ENCODE measurements around the gene NUDT2. TPM values are rescaled to one million over a fixed set of nuclear protein-coding genes. Genes with fewer than 3 reads are reported as not detected.

NUDT2 gene
- polyA plus RNA-seq, 1 donor from 2014 or later: 62.6 TPM

DNA sequence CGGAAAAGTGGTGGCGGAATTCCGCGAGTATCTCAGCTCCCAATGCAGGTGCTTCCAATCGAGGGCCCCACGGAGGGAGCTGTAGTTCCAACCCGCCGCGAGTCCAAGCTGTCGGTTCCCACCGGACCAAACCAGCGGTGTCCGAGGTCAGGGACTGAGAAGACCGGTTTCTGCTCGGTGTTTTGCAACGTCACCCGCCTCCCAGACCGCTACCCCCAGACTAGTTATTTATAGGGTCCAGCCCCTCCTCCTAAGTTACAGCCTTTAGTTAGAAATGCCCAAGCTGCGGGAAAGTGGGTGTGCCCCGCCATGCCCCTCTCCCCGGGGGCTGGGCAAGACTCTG is 48.0 kb downstream of the NUDT2 start:
- peak; percentile 42 for TF ChIP-seq TAF1 (IDR thresholded peaks at IDR 0.05; ENCODE audit: low read depth)
- TF ChIP-seq, protein P1, sequence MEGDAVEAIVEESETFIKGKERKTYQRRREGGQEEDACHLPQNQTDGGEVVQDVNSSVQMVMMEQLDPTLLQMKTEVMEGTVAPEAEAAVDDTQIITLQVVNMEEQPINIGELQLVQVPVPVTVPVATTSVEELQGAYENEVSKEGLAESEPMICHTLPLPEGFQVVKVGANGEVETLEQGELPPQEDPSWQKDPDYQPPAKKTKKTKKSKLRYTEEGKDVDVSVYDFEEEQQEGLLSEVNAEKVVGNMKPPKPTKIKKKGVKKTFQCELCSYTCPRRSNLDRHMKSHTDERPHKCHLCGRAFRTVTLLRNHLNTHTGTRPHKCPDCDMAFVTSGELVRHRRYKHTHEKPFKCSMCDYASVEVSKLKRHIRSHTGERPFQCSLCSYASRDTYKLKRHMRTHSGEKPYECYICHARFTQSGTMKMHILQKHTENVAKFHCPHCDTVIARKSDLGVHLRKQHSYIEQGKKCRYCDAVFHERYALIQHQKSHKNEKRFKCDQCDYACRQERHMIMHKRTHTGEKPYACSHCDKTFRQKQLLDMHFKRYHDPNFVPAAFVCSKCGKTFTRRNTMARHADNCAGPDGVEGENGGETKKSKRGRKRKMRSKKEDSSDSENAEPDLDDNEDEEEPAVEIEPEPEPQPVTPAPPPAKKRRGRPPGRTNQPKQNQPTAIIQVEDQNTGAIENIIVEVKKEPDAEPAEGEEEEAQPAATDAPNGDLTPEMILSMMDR (IDR thresholded peaks at IDR 0.05; ENCODE audit: poor library complexity, severe bottlenecking): no peak
- TF ChIP-seq MXI1 (conservative IDR thresholded peaks at IDR 0.05; ENCODE audit: poor library complexity, severe bottlenecking): no peak
- TF ChIP-seq EZH2 (IDR thresholded peaks at IDR 0.05; ENCODE audit: borderline replicate concordance, insufficient read depth, low read length, poor library complexity, severe bottlenecking): no peak
- no peak for TF ChIP-seq RAD21 (conservative IDR thresholded peaks at IDR 0.05)

DNA sequence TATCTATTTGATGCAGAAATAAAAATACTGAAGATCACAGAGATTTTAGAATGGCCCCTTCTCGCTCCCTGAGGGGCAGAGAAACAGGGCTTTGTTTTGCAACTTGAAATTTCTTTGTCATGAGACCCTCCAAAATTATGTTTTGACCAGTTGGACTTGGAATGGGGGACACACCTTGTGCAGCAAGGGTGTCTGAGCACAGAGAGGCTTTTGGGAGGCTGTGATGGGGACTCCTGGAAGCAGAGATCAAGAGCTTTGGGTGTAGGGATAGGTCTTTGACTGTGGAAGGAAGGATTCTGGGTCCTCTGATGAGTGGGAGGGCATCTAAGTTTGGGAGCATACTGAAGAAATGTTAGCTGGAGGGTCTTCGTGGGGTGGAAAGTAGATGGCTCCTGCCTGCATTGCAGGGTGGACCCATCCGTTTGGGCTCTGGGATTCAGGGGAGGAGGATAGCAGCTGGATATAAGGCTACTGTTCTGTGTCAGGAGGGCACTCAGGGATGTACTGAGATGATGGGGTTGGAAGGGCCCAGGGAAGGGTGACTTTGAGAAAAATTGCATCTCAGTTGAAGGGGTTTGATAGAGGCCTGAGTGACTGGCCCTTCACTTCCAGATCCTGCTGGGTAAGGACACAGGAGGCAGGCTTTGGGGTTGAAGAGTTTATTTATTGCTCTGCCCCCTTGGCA is 49.1 kb downstream of the NUDT2 start:
- Histone ChIP-seq H2AFZ (ENCODE audit: low read depth, low read length) (no peak overlapping the region), H3K4me2 (ENCODE audit: low read length) (no peak overlapping the region), H3K9ac (ENCODE audit: low read length) (no peak overlapping the region), H3K27me3 (ENCODE audit: insufficient read depth, low read depth, low read length) (peaks cover 26% of the 10 kb centered on the region), H3K27ac (ENCODE audit: low read length) (no peak overlapping the region), H3K9me2 (ENCODE audit: insufficient read depth, low read length) (no peaks in the 10 kb centered on the region), H3K79me2 (replicated peaks; ENCODE audit: insufficient read depth, low read length) (no peaks in the 10 kb centered on the region), H3F3A (ENCODE audit: insufficient read depth, low read length, poor library complexity, severe bottlenecking) (no peaks in the 10 kb centered on the region), H4K20me1 (ENCODE audit: insufficient read depth) (no peaks in the 10 kb centered on the region), H3K36me3 (ENCODE audit: insufficient read depth, low read length) (no peaks in the 10 kb centered on the region), H3K9me3 (ENCODE audit: low read length) (no peaks in the 10 kb centered on the region), H3K4me3 (ENCODE audit: low read length) (no peak overlapping the region)
- TF ChIP-seq TAF1 (IDR thresholded peaks at IDR 0.05; ENCODE audit: low read depth) (no peak), EP300 (conservative IDR thresholded peaks at IDR 0.05; ENCODE audit: poor library complexity, severe bottlenecking) (no peak), POLR2AphosphoS5 (IDR thresholded peaks at IDR 0.05) (no peak), RAD21 (conservative IDR thresholded peaks at IDR 0.05) (no peak), SMC3 (conservative IDR thresholded peaks at IDR 0.05; ENCODE audit: poor library complexity) (no peak), EZH2 (IDR thresholded peaks at IDR 0.05; ENCODE audit: borderline replicate concordance, insufficient read depth, low read length, poor library complexity, severe bottlenecking) (no peak), MXI1 (conservative IDR thresholded peaks at IDR 0.05; ENCODE audit: poor library complexity, severe bottlenecking) (no peak)
- TF ChIP-seq, protein P1 (IDR thresholded peaks at IDR 0.05; ENCODE audit: poor library complexity, severe bottlenecking): no peak
- TF ChIP-seq, protein P2, sequence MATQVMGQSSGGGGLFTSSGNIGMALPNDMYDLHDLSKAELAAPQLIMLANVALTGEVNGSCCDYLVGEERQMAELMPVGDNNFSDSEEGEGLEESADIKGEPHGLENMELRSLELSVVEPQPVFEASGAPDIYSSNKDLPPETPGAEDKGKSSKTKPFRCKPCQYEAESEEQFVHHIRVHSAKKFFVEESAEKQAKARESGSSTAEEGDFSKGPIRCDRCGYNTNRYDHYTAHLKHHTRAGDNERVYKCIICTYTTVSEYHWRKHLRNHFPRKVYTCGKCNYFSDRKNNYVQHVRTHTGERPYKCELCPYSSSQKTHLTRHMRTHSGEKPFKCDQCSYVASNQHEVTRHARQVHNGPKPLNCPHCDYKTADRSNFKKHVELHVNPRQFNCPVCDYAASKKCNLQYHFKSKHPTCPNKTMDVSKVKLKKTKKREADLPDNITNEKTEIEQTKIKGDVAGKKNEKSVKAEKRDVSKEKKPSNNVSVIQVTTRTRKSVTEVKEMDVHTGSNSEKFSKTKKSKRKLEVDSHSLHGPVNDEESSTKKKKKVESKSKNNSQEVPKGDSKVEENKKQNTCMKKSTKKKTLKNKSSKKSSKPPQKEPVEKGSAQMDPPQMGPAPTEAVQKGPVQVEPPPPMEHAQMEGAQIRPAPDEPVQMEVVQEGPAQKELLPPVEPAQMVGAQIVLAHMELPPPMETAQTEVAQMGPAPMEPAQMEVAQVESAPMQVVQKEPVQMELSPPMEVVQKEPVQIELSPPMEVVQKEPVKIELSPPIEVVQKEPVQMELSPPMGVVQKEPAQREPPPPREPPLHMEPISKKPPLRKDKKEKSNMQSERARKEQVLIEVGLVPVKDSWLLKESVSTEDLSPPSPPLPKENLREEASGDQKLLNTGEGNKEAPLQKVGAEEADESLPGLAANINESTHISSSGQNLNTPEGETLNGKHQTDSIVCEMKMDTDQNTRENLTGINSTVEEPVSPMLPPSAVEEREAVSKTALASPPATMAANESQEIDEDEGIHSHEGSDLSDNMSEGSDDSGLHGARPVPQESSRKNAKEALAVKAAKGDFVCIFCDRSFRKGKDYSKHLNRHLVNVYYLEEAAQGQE (IDR thresholded peaks at IDR 0.05; ENCODE audit: borderline replicate concordance): no peak

More for the DNA sequence above, 48.0 kb downstream of the NUDT2 start:
- peaks cover 1% of the 10 kb centered on the region for H3K9me3 ChIP-seq (ENCODE audit: low read length)
- H4K20me1 ChIP-seq (ENCODE audit: insufficient read depth): no peaks in the 10 kb centered on the region
- no peak overlapping the region for H2AFZ ChIP-seq (ENCODE audit: low read depth, low read length)
- no peaks in the 10 kb centered on the region for H3F3A ChIP-seq (ENCODE audit: insufficient read depth, low read length, poor library complexity, severe bottlenecking)
- no peaks in the 10 kb centered on the region for H3K9me2 ChIP-seq (ENCODE audit: insufficient read depth, low read length)
- peak overlapping the region; percentile 62 for H3K4me2 ChIP-seq (ENCODE audit: low read length)
- H3K79me2 ChIP-seq (replicated peaks; ENCODE audit: insufficient read depth, low read length): no peaks in the 10 kb centered on the region
- peak overlapping the region; percentile 72 for H3K9ac ChIP-seq (ENCODE audit: low read length)
- peaks cover 26% of the 10 kb centered on the region for H3K27me3 ChIP-seq (ENCODE audit: insufficient read depth, low read depth, low read length)
- H3K4me3 ChIP-seq (ENCODE audit: low read length): peak overlapping the region; percentile 94
- H3K27ac ChIP-seq (ENCODE audit: low read length): no peak overlapping the region
- no peaks in the 10 kb centered on the region for H3K36me3 ChIP-seq (ENCODE audit: insufficient read depth, low read length)

Measured in neural cell (in vitro differentiated cells).